Measurements from ENCODE around the gene YTHDF2.

Gene YTHDF2

GRCh38 chr1:28776341-28776740 lies 39.6 kb downstream of the YTHDF2 start:
- intact Hi-C loops (cut with DNase I; ENCODE audit: low total_unique reads), result no loop called here
- H3K36me3 ChIP-seq, result peaks cover 0 to 18% (median 0%) of the 10 kb centered on the region in 3 donors
- TF ChIP-seq CTCF (IDR thresholded peaks at IDR 0.05), result no peak
- H3K27me3 ChIP-seq, result no peaks in the 10 kb centered on the region
- no peak overlapping the region for H3K27ac ChIP-seq
- H3K4me1 ChIP-seq, result peaks cover 0 to 14% (median 10%) of the 10 kb centered on the region in 4 donors
- no peak overlapping the region for H3K4me3 ChIP-seq
- DNase-seq, result peak in 1 of 2 donors; percentile 33
- no peaks in the 10 kb centered on the region for H3K9me3 ChIP-seq

GRCh38 chr1:28778021-28778420 lies 41.3 kb downstream of the YTHDF2 start:
- H3K27me3 ChIP-seq, result no peaks in the 10 kb centered on the region
- no peak overlapping the region for H3K4me3 ChIP-seq
- no peak for DNase-seq
- intact Hi-C loops (cut with DNase I; ENCODE audit: low total_unique reads), result no loop called here
- no peaks in the 10 kb centered on the region for H3K9me3 ChIP-seq
- no peak overlapping the region for H3K27ac ChIP-seq
- peaks cover 0 to 14% (median 10%) of the 10 kb centered on the region in 4 donors for H3K4me1 ChIP-seq
- H3K36me3 ChIP-seq, result peaks cover 0 to 6% (median 0%) of the 10 kb centered on the region in 3 donors
- TF ChIP-seq CTCF (IDR thresholded peaks at IDR 0.05), result no peak

- intact Hi-C loops (cut with DNase I; ENCODE audit: low total_unique reads), result no loop called here
- Histone ChIP-seq H3K9me3 (no peaks in the 10 kb centered on the region), H3K36me3 (no peaks in the 10 kb centered on the region), H3K4me1 (peaks cover 0 to 11% (median 7%) of the 10 kb centered on the region in 4 donors), H3K4me3 (no peak overlapping the region), H3K27me3 (no peaks in the 10 kb centered on the region), H3K27ac (no peak overlapping the region)
- no peak for TF ChIP-seq CTCF (IDR thresholded peaks at IDR 0.05)
- peak in 1 of 2 donors; percentile 9 for DNase-seq
These were observed 43.1 kb downstream of the YTHDF2 start for GRCh38 chr1:28779751-28780408.

- H3K27ac ChIP-seq, result no peak overlapping the region
- intact Hi-C loops (cut with DNase I; ENCODE audit: low total_unique reads), result no loop called here
- H3K36me3 ChIP-seq, result no peaks in the 10 kb centered on the region
- peak in 1 of 2 donors; percentile 19 for DNase-seq
- H3K4me1 ChIP-seq, result peaks cover 0 to 6% (median 0%) of the 10 kb centered on the region in 4 donors
- no peak overlapping the region for H3K4me3 ChIP-seq
- H3K9me3 ChIP-seq, result no peaks in the 10 kb centered on the region
- no peaks in the 10 kb centered on the region for H3K27me3 ChIP-seq
- no peak for TF ChIP-seq CTCF (IDR thresholded peaks at IDR 0.05)
These were observed 44.6 kb downstream of the YTHDF2 start for GRCh38 chr1:28781305-28781704.

GRCh38 chr1:28782011-28782410 lies 45.3 kb downstream of the YTHDF2 start:
- Histone ChIP-seq H3K4me3 (no peak overlapping the region), H3K27ac (no peak overlapping the region), H3K4me1 (peaks cover 0 to 6% (median 0%) of the 10 kb centered on the region in 4 donors), H3K27me3 (no peaks in the 10 kb centered on the region), H3K36me3 (no peaks in the 10 kb centered on the region), H3K9me3 (no peaks in the 10 kb centered on the region)
- no peak for DNase-seq
- TF ChIP-seq CTCF (IDR thresholded peaks at IDR 0.05), result no peak
- intact Hi-C loops (cut with DNase I; ENCODE audit: low total_unique reads), result no loop called here
